GM23338 (cell line): ENCODE data around the gene ELMOD3. TPM values are rescaled to one million over a fixed set of nuclear protein-coding genes. Genes with fewer than 3 reads are reported as not detected.

Experiments used
- ATAC-seq: fragments of 200-7000 bp; cut with Tn5 transposase; 3 replicates; pipeline ENCODE4 v1.9.1; 2020
- DNase-seq: peaks from one replicate; pipeline ENCODE4 v3.0.0-alpha.2; 2015; ENCODE audit warnings: low spot score
- H2AFZ ChIP-seq: fragments of 200-600 bp; sonication (generic); 2 replicates; pipeline ENCODE4 v1.8.0; 2016; ENCODE audit warnings: antibody characterized with exemption, mild to moderate bottlenecking, moderate library complexity
- H3F3A ChIP-seq: fragments of 200-600 bp; sonication (generic); replicated peaks from 2 replicates; pipeline ENCODE4 v1.8.0; 2017; ENCODE audit warnings: antibody characterized with exemption, mixed run types, low read depth
- H3K27ac ChIP-seq: fragments of 200-600 bp; sonication (generic); 2 replicates; pipeline ENCODE4 v1.6.1; 2016; ENCODE audit warnings: low read depth
- H3K27me3 ChIP-seq: fragments of 200-600 bp; sonication (generic); 2 replicates; pipeline ENCODE4 v1.8.0; 2016; ENCODE audit warnings: mild to moderate bottlenecking, mixed run types, moderate library complexity; ENCODE audit not compliant: insufficient read depth
- H3K36me3 ChIP-seq: fragments of 200-600 bp; sonication (generic); 2 replicates; pipeline ENCODE4 v1.8.0; 2016; ENCODE audit warnings: mild to moderate bottlenecking; ENCODE audit not compliant: insufficient read depth
- H3K4me1 ChIP-seq: fragments of 200-600 bp; sonication (generic); 2 replicates; pipeline ENCODE4 v1.8.0; 2016; ENCODE audit warnings: mild to moderate bottlenecking, moderate library complexity; ENCODE audit not compliant: insufficient read depth
- H3K4me2 ChIP-seq: fragments of 200-600 bp; sonication (generic); 2 replicates; pipeline ENCODE4 v1.7.1; 2017; ENCODE audit warnings: mixed run types
- H3K4me3 ChIP-seq: fragments of 200-600 bp; sonication (generic); 2 replicates; pipeline ENCODE4 v1.6.1; 2016; ENCODE audit warnings: mixed run types
- H3K79me2 ChIP-seq: fragments of 200-600 bp; sonication (generic); replicated peaks from 2 replicates; pipeline ENCODE4 v1.8.0; 2017; ENCODE audit warnings: mild to moderate bottlenecking; ENCODE audit not compliant: insufficient read depth
- H3K9me2 ChIP-seq: fragments of 200-600 bp; sonication (generic); 2 replicates; pipeline ENCODE4 v1.8.0; 2017; ENCODE audit not compliant: insufficient read depth
- H4K20me1 ChIP-seq: fragments of 200-600 bp; sonication (generic); replicated peaks from 2 replicates; pipeline ENCODE4 v1.8.0; 2017; ENCODE audit warnings: mild to moderate bottlenecking; ENCODE audit not compliant: insufficient read depth
- H3K27ac Mint-ChIP-seq: 2 replicates; pipeline ENCODE4 v1.8.0; 2020; ENCODE audit warnings: inconsistent platforms, mild to moderate bottlenecking, moderate library complexity, mixed read lengths
- H3K27me3 Mint-ChIP-seq: 3 replicates; pipeline ENCODE4 v1.8.0; 2022; ENCODE audit warnings: low read depth, mild to moderate bottlenecking, moderate library complexity, mixed read lengths, inconsistent platforms; ENCODE audit not compliant: insufficient read depth, poor library complexity
- H3K36me3 Mint-ChIP-seq: 3 replicates; pipeline ENCODE4 v1.8.0; 2021; ENCODE audit warnings: low read depth, mild to moderate bottlenecking, inconsistent platforms, moderate library complexity, mixed read lengths
- H3K4me1 Mint-ChIP-seq: 3 replicates; pipeline ENCODE4 v1.8.0; 2020; ENCODE audit warnings: mild to moderate bottlenecking, inconsistent platforms, mixed read lengths
- H3K4me3 Mint-ChIP-seq: 3 replicates; pipeline ENCODE4 v1.8.0; 2021; ENCODE audit warnings: moderate library complexity, mild to moderate bottlenecking, inconsistent platforms, mixed read lengths
- H3K9me3 Mint-ChIP-seq: 3 replicates; pipeline ENCODE4 v1.8.0; 2020; ENCODE audit warnings: moderate library complexity, mild to moderate bottlenecking, inconsistent platforms, mixed read lengths
- CREB1 ChIP-seq: fragments of 250-450 bp; sonication (Bioruptor Pico); IDR thresholded peaks from 2 replicates; pipeline ENCODE4 v1.5.0; 2020; ENCODE audit warnings: low read depth, mild to moderate bottlenecking, moderate library complexity
- CTCF ChIP-seq, 2 experiments: fragments of 200-600 bp in 1 of 2; sonication (generic) in 1 of 2; conservative IDR thresholded peaks; 2 replicates each; pipeline versions ENCODE4 v1.5.1 to v1.6.1; 2016 to 2017; ENCODE audit warnings: antibody characterized with exemption in 2 of 2, low read depth in 2 of 2, mild to moderate bottlenecking in 2 of 2, moderate library complexity in 1 of 2
- ETS1 ChIP-seq: IDR thresholded peaks from 2 replicates; pipeline ENCODE4 v1.6.1; 2016; ENCODE audit warnings: antibody characterized with exemption
- EZH2 ChIP-seq: fragments of 200-600 bp; sonication (generic); IDR thresholded peaks from one replicate; pipeline ENCODE4 v1.8.0; 2017; ENCODE audit warnings: antibody characterized with exemption, mild to moderate bottlenecking, low read depth; ENCODE audit not compliant: unreplicated experiment
- EZH2phosphoT487 ChIP-seq: fragments of 200-600 bp; sonication (generic); IDR thresholded peaks from one replicate; pipeline ENCODE4 v1.8.1; 2018; ENCODE audit warnings: antibody characterized with exemption; ENCODE audit not compliant: unreplicated experiment
- JUNB ChIP-seq: IDR thresholded peaks from one replicate; pipeline ENCODE4 v1.6.1; 2016; ENCODE audit warnings: antibody characterized with exemption; ENCODE audit not compliant: unreplicated experiment
- NANOG ChIP-seq: IDR thresholded peaks from 2 replicates; pipeline ENCODE4 v1.6.1; 2016; ENCODE audit warnings: antibody characterized with exemption, borderline replicate concordance
- POLR2AphosphoS5 ChIP-seq: IDR thresholded peaks from 2 replicates; pipeline ENCODE4 v1.6.1; 2016; ENCODE audit warnings: antibody characterized with exemption, low read depth
- REST ChIP-seq: IDR thresholded peaks from one replicate; pipeline ENCODE4 v1.6.1; 2018; ENCODE audit warnings: antibody characterized with exemption; ENCODE audit not compliant: unreplicated experiment
- STAT1 ChIP-seq: IDR thresholded peaks from one replicate; pipeline ENCODE4 v1.6.1; 2016; ENCODE audit warnings: antibody characterized with exemption; ENCODE audit not compliant: unreplicated experiment
- ZNF114 ChIP-seq: fragments of 250-450 bp; sonication (Bioruptor Pico); IDR thresholded peaks from 2 replicates; pipeline ENCODE4 v1.5.0; 2020; ENCODE audit warnings: mild to moderate bottlenecking, moderate library complexity
- ZNF331 ChIP-seq: fragments of 250-450 bp; sonication (Bioruptor Pico); IDR thresholded peaks from 2 replicates; pipeline ENCODE4 v1.5.0; 2020; ENCODE audit warnings: low read depth, mild to moderate bottlenecking, moderate library complexity
- ZNF462 ChIP-seq: fragments of 250-450 bp; sonication (Bioruptor Pico); IDR thresholded peaks from 2 replicates; pipeline ENCODE4 v1.5.0; 2020; ENCODE audit warnings: mild to moderate bottlenecking, moderate library complexity
- polyA plus RNA-seq: library from polyadenylated mRNA; unstranded; fragments of >200 nt; fragmentation: Nextera tagmentation; extraction: Ambion mirVana; gene quantifications from 2 replicates; pipeline ENCODE4 v1.2.1, GENCODE V29; 2016
- total RNA-seq: library from RNA; depleted of rRNA; stranded (reverse); fragments of >200 nt; shearing (Covaris generic); gene quantifications from 2 replicates; pipeline ENCODE4 v1.2.3, GENCODE V29; 2014

Gene ELMOD3
- total and polyA plus RNA-seq, 2 experiments from 2014 or later = 8.6 to 8.9 TPM

GRCh38 chr2:85425588-85425987 lies 71.0 kb downstream of the ELMOD3 start:
- H3F3A ChIP-seq = peaks cover 5% of the 10 kb centered on the region; the same call in 1 of the 2 replicates
- H3K4me1 ChIP-seq = peaks cover 33% of the 10 kb centered on the region
- DNase-seq = no peak
- no peak overlapping the region for H3K27ac ChIP-seq
- H3K4me3 Mint-ChIP-seq = no peak overlapping the region
- peaks cover 44% of the 10 kb centered on the region for H3K4me1 Mint-ChIP-seq
- no peaks in the 10 kb centered on the region; the same call in 2 of the 3 replicates for H3K36me3 Mint-ChIP-seq
- TF ChIP-seq STAT1 (no peak), ETS1 (no peak), EZH2 (no peak), CREB1 (CRISPR knock-in tag) (no peak), ZNF462 (CRISPR knock-in tag) (no peak), CTCF (conservative IDR thresholded peaks at IDR 0.05; ENCODE audit: low read depth in 2 of 2) (no peak), REST (no peak), EZH2phosphoT487 (no peak), ZNF114 (no peak), POLR2AphosphoS5 (no peak), ZNF331 (CRISPR knock-in tag) (no peak), JUNB (no peak), NANOG (no peak)
- peaks cover 32% of the 10 kb centered on the region for H3K27me3 Mint-ChIP-seq
- no peak overlapping the region for H2AFZ ChIP-seq
- H3K4me2 ChIP-seq = no peak overlapping the region
- no peak overlapping the region for H3K4me3 ChIP-seq
- H3K36me3 ChIP-seq = no peaks in the 10 kb centered on the region
- H3K27me3 ChIP-seq = peaks cover 4% of the 10 kb centered on the region; the same call in 1 of the 2 replicates
- no peaks in the 10 kb centered on the region for H4K20me1 ChIP-seq
- no peak overlapping the region for H3K27ac Mint-ChIP-seq
- no peaks in the 10 kb centered on the region for H3K9me3 Mint-ChIP-seq
- no peaks in the 10 kb centered on the region for H3K9me2 ChIP-seq
- H3K79me2 ChIP-seq = no peaks in the 10 kb centered on the region
- no peak for ATAC-seq
